ENCODE results near the gene SYF2.
A peak's percentile ranks its signal among the peaks of the same experiment; 100 is the strongest.
"Not testable (repeated sequence)": the region's sequence is repeated elsewhere in the genome, so short reads cannot be mapped to it uniquely, and the experiment has no call there.

SYF2 gene

DNA sequence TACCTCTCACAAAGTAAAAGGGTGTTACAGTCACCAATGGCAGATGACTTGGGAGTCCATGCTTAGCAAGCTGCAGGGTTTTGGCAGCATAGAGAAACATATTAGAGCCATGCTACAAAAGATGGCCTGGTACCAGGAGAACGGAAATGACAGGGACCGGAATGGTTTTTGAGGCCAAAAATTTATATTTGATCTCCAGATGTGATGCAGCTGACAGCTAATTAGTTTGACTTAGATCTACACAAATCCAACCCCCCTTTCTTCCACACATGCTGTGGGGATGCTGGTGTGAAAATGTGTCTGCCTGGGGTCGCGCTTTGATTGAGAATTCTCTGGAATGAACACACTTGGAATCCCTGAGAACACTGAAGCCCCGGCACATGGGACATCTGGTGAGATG lies 26.5 kb downstream of the SYF2 start:
- DNase-seq = no peak

DNA sequence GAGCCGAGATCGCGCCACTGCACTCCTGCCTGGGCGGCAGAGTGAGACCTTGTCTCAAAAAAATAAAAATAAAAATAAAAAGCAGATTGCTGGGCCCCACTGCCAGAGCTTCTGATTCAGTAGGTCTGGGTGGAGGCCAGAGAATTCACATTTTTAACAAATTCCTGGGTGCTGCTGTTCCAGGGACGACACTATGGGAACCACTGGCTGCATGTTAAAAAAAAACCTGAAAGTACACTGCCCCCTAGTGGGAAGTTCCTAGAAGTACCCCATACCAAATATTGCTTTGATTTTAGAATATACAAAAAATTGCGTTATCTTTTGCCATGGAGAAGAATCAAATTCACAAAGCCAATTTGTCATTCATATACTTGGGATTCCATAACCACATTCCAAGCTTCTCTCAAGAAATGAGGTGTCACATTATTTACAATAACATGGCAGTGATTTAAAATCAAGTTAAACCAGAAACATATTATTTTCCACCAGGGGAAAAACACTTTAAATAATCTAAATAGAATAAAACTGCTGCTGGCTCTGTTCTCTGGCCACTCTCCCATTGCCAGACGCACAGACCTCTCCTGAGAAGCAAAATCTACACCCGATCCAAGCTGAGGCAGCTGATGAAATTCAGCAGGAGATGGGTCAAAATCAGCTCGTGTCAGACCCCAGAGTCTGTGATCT lies 27.4 kb downstream of the SYF2 start:
- peak; percentile 82 for DNase-seq

DNA sequence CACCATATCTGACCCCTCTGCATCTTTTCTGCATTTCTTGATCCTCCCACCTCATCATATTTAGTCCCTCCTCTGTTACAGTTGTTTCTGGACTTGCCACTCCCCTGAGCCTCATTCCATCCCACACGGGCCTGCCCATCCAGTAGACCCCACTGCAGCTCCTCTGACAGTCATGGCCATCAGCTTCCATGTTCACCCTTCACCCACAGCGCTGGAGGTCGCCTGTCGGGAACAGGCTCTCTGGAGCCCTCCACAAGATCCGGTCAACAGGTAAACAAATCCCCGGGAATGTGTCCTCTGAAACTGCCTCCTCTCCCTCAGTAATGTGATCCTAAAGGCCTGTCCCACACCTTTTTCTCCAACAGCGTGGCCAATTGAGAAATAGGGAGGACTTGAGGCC lies 31.3 kb downstream of the SYF2 start:
- DNase-seq = no peak

DNA sequence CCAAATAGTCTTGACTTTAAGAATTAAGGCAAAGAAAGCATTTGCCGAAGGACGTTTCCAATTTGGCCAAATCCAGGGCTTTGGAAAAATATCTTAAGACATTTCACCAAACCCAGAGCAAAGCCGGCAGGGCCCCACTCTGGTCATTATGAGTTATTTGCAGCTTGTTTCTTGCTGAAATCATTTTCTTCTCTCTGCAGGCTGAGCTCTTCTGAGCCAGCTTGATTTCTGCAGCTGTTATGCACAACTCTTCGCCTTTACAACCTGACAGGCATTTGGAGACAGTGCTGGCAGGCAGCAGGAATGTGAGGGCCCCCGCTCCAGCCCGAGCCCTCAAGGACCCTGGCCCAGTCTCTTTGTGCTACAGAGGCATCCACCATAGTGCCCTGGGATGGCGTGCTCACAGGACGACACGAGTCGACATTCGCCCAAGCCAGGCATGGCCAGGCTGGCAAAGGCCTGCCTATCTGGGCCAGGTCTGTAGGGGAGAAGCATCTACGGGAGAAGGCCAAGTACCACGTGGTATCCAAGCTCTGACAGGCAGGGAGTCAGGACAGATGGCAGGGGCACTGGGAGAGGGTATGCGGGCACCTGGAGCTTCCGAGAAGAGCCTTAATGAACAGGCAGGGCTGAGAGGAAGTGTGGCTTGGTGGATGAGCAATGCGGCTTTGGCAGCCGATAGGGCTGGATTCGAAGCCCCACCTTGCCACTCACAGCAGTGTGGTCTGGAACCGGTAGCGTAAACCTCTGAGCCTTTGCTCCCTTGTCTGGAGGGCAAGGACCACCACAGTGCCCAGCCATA lies 32.3 kb downstream of the SYF2 start:
- DNase-seq = no peak

DNA sequence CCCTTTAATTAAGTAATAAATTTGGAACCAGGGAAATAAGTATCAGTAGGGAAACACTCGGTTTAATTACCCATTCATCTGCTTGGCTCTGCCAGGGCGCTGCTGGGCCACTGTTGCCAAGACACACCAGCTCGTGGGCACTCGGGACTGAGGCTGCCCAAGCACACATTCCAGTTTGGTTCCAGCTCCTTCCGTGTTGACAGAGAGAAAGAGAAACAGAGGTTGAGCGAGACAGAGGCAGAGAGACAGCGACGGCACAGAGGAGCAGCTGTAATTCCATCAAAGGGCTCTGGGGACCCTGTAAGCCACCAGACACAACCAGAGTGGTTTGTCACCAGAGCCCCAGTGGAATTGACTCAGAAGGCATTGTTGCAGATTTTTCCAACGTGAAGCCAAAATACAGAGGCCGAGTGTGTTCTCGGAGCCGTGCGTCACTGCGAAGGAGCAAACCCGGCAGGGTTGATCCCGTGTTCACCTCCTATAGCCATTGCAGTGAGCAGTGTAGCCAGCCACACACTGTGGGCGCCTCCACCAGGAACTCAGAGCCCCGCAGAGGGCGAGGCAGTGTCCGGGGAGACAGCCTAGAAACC lies 33.5 kb downstream of the SYF2 start:
- DNase-seq = peak; percentile 11

DNA sequence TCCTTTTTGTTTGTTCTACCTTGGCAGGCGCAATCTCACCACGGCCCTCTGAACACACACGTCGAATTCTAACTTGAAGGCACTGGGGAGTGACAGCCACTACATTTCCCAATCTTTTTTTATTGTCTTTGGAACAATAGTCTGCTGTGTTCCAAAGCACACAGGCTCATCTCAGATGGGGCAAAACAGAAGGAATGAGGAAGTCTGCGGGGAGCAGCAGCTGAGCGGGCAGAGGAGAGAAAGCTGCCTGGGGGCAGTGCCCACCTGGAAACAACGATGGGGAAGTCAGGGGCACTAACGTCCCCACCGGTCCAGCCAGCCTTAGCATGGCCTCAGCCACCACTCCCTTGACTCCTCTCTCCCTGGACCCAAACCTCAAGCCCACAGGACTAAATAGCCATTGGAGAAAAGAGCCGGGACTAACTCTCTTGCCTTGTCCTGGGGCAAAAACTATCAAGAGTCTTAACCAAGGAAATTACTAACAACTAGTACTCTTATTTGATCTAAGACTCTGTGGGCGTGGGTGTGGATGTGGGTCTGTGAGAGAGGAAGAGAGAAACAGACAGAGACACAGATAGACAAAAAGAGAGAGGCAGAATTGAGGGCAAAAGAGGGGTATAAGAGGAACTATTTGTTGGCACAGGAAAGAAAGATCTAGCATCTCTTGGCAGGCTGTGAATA lies 34.2 kb downstream of the SYF2 start:
- DNase-seq = no peak

DNA sequence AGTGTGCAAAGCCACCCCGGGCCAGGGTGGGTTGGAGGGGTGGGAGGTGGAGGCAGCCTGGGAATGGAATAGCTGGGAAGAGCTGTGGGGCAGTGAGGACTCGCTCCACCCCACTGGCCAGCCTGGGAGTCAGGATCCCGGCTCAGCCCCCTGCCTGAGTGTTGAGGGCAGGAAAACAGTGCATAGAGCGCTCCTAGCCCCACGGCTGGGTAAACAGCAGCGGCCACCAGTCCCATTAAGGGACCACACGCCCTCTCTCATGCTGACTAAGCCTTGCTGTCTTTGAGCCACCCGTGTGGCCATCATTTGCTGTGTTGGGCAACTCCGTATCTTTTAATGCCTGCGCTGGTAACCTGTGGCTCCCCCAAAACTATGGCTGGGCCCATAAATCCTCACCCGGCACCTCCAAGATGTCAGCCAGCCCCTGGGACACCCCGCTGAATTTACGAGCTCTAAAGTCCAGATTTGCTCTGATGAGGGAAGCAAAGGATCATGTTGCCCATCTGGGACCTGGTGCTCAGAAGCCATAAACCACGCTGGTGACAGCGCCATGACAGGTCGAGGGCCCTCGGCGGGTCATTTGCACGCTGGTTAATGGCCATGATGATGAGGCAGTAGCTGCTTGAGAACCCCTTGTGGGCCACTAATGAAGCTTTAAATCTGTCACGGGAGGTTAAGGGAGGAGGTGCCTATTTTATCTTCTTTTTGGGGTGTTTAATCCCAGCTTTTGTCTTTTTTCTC lies 34.9 kb downstream of the SYF2 start:
- no peak for DNase-seq

DNA sequence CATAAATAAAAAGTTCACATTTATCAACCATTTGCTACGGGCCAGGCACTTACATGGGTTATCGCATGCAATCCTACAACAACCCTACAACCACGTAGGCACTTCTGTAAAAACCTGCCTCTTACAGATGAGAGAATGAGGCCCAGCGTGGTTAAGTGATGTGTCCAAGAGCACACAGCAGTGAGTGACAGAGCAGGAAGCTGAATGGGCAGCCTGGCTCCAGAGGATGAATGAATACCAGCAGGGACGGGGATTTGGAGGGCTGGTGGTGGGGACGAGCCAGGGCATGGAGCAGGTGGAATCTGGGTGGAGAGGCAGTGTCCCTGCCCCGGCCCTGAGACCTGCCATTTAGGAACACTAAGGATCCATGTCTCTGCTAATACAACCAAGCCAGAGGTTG lies 35.5 kb downstream of the SYF2 start:
- DNase-seq = no peak

DNA sequence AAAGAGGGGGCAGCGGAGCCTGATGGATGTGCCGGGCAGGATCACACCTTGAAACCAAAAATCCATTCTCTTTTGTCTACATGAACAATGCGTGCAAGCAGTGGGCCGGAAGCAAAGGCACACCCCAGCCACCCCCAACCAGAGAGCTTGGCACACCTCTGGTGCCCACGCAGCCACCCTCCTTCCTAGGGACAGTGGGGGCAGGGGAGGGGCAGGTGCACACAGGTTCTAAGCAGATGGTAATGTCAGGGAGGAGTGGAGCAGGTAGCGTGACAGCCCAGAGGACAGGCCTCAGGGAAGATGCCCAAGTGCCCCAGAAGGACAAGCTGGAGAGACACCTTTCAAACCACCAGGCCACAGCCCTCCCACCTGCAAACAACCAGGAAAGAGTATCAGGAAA lies 36.5 kb downstream of the SYF2 start:
- DNase-seq = no peak

DNA sequence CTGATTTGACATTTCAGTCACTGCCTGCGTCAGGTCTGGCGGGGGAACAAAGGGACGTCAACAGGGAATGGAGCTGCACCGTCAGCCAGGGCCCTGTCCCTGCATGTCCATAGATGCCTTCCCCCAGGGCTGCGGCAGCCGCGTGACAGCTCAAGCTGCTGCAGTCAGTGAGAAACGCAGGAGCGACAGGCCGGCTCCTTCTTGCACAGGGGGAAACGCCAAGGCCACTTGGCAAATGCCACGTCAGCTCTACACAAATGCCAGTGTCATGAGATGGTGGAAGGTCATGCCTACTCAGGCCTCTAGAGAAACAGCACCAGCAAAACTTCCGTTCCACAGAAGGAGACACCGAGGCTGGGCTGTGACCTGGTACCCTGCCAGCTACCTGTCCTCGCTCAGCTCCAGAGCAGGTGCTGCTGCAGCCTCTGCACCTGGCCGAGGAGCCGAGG lies 37.7 kb downstream of the SYF2 start:
- DNase-seq = no peak

DNA sequence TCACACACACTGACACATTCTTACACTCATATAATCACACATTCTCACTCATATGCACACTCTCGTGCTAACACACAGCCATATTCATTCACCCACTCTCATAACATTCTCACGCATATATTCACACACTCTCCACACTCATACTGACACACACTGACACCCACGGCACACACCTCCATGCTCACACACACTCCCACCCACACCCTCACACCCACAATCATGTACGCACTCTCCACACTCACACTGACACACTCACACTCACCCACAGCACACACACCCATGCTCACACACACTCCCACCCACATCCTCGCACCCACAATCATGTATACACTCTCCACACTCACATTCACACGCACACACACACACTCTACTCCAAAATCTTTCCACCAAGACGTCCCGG lies 38.2 kb downstream of the SYF2 start:
- no peak for DNase-seq

DNA sequence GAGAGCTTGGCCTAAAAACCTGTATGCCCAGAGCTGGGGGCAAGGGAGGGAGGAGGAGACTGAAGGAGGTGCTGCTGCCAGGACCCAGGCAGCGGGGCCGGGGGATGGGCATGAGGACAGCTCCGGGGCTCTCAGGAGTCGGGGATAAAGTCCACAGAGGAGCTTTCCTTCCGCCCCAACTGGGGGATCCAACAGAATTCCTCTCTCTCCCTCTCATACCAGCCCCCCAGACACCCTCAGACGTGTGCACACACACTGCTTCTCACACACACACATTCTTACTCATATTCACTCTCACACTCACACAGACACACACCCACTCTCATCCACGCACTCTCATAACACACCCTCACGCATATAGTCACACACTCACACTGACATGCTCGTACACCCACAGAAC lies 39.1 kb downstream of the SYF2 start:
- no peak for DNase-seq

DNA sequence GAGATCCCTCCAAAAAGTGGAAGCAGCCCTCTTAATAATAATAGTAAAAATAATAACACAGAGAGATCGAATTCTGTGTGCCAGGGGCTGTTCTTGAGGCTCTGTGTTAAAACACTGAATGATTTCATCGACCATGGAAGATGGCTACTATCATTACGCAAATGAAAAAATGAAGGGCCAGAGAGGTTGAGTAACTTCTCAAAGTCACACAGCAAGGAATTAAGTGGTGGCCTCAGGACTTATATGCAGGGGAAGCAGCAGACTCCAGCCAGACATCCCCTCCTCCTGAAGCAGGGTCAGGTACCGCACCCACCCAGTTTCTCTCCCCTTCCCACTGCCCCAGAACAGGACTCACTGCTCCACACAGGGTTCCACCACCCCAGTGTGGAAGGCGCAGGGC lies 40.1 kb downstream of the SYF2 start:
- DNase-seq = no peak

DNA sequence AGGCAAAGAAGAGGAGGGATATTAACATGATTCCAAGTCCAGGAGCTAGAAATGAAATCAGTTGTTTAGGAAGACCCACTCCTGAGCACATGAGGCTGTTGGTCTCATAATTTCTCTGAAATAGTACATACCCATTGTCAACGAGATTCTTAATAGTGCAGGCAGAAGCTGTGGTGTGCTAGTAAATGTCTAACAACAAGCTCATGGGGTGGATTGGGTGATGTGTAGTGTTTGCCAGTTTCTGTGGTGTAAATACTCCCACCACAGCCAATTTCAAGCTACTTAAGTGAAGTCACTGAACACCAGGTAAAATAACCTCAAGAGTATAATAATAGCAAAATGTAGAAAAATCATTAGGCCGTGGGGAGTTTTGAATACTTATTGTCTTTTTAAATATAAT lies 42.0 kb downstream of the SYF2 start:
- DNase-seq = no peak

DNA sequence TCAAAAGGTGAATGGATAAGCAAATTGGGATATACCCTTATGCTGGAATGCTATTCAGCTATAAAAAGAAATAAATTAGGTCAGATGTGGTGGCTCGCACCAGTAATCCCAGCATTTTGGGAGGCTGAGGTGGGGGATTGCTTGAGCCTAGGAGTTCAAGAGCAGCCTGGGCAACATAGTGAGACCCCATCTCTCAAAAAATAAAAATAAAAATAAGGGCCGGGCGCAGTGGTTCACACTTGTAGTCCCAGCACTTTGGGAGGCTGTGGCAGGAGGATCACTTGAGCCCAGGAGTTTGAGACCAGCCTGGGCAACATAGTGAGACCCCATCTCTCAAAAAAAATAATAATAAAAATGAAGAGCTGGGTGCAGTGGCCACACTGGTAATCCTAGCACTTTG lies 44.4 kb downstream of the SYF2 start:
- DNase-seq = not testable (repeated sequence)

DNA sequence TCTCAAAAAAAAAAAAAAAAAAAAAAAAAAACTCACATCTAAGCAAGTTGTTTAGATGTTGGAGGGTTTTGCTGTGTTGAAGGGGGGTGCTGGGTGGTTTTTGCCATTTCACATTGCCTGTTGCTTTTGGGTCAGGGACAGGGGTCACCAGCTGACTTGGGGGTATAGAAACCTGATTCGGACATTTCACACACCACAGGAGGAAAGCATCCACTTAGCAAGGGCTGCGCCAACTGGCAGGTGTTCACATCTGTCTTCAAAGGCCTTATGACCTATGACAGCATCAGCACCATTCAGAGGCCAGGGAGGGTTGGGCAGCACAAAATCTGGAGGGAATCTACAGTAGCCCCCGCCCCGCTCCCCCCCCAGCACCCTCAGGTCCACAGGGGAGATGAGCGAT lies 45.2 kb downstream of the SYF2 start:
- no peak for DNase-seq

DNA sequence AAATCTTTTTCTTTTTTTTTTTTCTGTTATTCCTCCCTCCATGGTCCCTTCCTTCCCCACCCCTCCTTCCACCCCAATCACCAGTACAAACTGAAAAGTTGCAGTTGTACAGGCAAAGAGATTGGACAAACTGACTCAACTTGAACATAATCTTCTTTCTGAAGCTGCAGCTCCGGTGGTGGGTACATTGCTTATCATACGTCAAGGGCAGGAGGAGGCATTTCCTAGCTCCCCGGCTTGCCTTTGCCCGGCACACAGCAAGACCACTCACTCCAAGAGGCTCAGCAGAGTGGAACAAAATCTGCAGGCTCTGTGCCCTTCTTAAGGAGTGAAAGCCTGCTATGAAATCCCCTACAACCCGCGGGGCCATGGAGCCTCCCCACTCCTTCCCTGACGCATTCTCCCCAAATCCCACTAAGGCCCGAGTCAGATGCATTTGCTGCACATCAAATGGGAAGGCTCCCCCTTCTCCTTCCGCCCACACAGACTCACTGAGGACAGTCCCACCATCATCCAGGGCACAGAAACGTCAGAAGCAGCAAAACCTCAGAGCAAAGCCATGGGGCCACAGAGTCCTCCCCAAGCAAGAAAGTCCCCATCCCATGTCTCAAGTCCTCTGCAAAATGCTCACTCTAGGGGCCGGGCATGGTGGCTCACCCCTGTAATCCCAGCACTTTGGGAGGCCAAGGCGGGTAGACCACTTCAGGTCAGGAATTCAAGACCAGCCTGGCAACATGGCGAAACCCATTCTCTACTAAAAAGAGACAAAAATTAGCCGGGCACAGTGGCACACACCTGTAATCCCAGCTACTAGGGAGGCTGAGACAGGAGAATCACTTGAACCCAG lies 45.9 kb downstream of the SYF2 start:
- DNase-seq = no peak

DNA sequence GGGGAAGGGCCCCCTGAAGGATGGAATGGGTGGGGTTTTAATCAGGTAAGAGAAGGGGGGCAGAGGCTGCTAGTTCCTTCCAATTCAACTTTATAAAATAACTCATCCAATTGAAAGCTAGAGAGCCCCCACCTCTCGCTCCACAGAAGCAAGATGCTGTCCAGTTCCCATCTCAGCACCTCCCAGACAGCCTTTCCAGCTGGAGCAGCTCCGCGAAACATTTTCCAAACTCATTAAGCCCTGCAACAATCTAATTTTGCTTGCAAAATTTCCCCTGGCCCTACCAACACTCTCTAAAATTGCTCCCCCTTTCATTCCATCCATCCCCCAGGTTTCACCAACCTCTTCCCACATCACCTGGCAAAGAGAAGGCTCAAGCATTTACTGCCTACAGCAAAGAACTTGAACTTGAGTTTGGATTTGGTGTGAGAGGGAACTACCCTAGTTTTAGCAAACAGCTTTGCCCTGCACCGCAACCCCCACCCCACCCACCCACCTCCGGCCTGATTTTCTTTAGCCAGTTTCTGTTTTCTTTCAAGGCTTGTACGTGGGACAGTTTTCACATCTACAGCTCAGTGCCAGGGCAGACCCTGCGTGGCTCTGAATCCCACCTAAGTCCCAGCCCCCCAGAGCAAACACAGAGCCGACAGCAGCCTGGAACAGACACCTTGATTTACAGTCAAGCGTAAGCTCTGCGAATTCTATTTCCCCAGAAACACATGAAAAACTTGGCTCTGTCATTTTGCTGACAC lies 46.7 kb downstream of the SYF2 start:
- no peak for DNase-seq

DNA sequence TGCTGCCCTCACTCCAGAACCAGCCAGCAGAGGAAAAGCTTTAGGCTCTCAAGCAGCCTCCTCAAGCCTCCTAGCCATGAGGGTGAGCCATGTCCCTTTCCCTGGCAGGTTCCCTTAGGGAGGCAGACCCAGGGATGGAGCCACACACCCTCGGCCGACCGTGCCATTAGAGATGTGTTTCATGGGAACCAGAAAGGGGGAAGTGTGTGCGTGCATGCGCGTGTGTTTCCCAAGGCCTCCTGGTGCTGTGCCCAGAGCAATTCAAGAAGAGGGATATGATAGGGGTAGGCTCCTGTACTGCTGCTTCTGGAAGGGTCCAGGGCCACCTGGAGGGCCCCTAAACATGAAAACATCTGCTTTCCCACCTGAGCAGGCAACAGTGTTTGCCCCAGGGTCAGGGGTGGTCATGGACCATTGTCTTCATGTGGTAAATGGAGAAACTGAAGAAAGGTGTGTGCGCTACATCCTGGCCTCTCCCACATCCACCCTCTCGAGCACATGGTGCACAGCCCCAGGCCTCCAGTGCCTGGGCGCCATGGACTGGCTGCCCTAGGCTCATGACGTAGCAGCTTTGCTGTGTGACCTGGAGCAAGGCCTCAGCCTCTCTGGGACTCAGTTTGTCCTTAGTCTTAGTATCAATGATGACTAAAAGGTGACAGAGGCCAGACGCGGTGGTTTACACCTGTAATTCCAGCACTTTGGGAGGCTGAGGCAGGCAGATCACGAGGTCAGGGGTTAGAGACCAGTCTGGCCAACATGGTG lies 48.1 kb downstream of the SYF2 start:
- DNase-seq = no peak
